IPS-11a (cell line): ENCODE results near the gene HOXC13.

ENCODE experiments used
- H3K4me3 ChIP-seq: one replicate; pipeline ENCODE4 v1.5.1; 2013; ENCODE audit warnings: low read depth, low read length, control low read depth

Gene HOXC13

DNA sequence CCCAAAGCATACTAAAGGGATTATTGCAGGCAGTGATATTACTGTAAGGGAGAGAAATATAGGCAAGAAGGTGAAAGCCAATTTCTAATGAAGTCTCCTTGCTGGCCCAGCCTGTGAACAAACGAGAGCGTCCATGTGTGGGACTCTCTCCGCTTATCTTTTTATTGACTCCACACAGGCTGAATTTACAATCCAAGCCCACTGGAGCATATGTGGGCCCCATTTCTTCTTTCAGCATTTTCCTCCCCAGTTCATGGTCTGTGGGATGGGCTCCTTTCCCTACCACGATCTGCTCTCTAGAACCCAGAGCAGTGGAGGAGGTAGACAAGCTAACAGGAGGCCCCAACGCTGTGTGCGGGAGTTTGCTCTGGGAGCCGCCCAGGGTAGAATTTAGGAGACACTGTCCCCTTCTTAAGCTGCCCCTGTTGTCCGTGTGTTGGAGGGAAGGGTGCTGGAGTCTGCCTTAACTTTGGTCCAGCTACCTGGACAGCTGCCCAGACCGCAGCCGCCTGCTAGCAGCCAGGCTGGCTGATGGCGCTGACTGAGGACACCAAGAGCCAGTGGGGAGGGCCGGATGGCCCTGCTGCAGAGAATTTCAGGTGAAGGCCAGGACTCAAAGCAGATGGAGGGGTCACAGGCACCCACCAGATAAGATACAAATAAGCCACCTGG is 31.1 kb downstream of the HOXC13 start:
- H3K4me3 ChIP-seq = no peak overlapping the region

GRCh38 chr12:53970451-53970850 is 31.8 kb downstream of the HOXC13 start:
- no peak overlapping the region for H3K4me3 ChIP-seq

DNA sequence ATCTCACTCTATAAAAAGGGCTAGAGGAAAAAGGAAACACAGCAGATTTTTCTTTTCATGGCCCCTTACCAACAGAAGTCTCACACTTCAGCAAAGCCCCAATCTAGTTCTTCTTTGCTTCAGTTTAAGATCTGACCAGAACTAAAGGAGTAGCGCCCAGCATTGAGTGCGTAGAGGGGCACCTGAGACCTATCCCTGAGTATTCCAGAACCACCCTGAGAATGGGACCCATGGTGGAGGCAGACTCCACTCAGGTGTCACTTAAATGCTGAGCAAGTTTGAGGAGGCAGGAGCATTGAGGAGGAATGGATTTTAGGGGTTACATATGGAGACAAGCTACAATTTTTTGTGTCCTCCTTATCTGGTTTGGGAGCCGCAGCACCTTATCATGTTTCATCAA is 32.5 kb downstream of the HOXC13 start:
- H3K4me3 ChIP-seq = no peak overlapping the region

- no peak overlapping the region for H3K4me3 ChIP-seq
Observed at GRCh38 chr12:53971686-53972085, 33.1 kb downstream of the HOXC13 start.

DNA sequence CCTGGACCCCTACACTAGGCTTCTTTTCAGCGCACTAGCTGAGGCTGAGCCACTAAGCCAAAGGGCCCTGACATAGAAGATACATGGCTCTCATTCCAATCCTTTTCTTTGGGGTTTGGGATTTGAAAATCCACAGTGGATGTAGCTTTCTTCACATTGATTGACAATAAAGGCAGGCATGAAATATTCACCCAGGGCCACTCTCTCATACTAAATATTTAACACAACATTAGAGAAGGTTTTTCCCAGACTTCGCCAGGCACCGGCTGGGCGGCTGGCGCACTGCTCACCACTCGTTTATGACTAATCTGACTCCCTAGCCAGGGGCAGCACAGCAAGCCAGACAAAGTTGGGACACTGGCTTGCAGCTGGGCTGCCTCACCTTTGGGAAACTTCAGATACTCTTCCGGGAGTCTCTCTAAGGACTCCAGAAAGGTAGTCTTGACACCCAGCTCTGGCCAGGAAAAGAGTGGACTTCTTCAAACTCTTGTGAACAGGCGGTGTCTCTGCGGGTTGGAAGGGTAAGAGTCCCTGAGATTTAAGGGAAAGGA is 33.6 kb downstream of the HOXC13 start:
- no peak overlapping the region for H3K4me3 ChIP-seq

GRCh38 chr12:53972722-53973235 is 34.1 kb downstream of the HOXC13 start, which contains the start of gene HOXC11:
TSS of gene HOXC11 (plus strand) at chr12:53973126. CDS start at chr12:53973242, 116 bp downstream.
- H3K4me3 ChIP-seq = no peak within 1 kb of the TSS

DNA sequence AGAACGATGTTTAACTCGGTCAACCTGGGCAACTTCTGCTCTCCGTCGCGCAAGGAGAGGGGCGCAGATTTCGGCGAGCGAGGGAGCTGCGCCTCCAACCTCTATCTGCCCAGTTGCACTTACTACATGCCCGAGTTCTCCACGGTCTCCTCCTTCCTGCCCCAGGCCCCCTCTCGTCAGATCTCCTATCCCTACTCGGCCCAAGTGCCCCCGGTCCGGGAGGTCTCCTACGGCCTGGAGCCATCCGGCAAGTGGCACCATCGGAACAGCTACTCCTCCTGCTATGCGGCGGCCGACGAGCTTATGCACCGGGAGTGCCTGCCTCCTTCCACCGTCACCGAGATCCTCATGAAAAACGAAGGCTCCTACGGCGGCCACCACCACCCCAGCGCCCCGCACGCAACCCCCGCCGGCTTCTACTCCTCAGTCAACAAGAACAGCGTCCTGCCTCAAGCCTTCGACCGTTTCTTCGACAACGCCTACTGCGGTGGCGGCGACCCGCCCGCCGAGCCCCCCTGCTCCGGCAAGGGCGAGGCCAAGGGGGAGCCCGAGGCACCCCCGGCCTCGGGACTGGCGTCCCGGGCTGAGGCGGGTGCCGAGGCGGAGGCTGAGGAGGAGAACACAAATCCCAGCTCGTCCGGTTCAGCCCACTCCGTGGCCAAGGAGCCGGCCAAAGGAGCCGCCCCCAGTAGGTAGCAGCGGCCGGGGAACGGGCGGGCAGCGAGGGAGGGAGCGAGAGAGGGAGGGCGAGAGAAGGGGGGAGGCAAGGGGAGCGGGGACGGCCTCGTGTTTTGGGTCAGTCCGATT is 34.8 kb downstream of the HOXC13 start:
- H3K4me3 ChIP-seq = no peak overlapping the region

- no peak within 1 kb of the TSS for H3K4me3 ChIP-seq
Observed at GRCh38 chr12:53974084-53975063, 35.7 kb downstream of the HOXC13 start, which contains the start of gene HOTAIR. TSS of gene HOTAIR (minus strand) at chr12:53974954.

GRCh38 chr12:53975064-53975471 is 36.4 kb downstream of the HOXC13 start:
- no peak overlapping the region for H3K4me3 ChIP-seq

- no peak overlapping the region for H3K4me3 ChIP-seq
Observed at GRCh38 chr12:53975479-53976152, 37.0 kb downstream of the HOXC13 start.

DNA sequence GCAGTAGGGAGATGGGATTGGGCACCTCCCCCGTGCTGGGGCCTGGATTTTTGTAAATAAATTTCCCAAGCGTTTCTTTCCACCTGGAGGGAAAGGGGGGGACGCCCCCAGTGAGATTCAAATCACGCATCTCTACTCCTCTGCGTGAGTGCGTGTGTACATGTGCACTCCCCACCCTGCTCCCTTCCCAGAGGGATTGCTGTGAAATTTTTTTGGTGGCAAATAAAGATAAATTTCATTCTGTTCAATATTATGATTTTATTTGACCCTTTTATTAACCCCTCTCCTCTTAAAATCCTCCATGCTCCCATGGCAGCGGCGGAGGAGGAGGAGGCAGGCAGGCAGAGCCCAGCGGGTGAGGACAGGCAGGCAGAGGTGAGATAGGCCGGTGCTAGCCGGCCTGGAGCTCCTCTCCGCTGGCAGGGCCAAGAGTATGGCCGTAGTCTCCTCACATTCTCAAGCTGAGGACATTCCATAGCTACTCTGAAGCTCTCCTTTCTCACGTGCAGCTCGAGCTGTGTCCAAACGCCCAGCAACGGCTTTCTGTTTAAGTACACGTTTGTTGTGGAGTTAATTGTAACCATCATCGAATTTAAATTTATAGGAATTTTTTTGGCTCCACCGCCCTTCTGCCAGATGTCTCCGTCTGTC is 37.7 kb downstream of the HOXC13 start:
- H3K4me3 ChIP-seq = no peak overlapping the region

- no peak overlapping the region for H3K4me3 ChIP-seq
Observed at GRCh38 chr12:53976823-53977595, 38.4 kb downstream of the HOXC13 start.

DNA sequence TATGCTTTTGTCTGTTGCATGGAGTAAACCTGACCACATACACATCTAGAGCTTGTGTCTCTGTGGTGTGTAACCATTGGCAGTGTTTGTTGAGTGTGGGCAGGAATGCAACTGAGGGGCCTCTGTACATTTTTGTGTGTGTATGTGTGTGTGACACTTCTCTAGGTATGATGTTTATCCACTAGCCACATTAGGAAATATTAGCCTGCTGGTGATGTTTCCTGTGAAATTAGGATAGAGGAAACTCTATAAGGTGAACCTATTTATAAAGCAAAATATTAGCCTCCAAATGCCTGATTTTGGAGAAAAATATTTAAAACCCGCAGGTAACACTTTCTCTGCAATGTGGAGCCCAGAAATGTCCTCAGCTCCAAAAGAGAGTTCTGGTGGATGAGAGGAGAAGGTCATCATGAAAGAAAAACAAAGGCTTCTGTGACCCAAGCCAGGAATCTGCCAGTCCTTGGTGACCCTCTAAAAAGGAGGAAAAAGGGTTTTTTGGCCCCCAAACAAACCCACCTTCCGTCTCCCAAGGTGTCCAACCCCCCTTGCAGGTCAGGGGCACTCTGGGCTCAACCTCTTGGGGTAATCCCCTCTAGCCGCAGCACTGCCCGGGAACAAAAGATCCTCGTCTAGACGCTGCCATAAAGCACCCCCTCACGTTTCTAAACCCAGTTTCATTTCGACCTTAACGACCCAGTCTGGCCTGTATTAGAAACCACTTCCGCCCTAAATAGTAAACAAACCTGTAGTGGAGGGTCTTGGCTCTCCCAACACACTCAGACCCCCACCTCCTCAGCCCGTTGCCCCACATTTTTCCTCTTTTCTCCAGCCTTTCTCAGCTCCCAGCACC is 39.2 kb downstream of the HOXC13 start:
- no peak overlapping the region for H3K4me3 ChIP-seq

GRCh38 chr12:53978477-53979356 is 40.1 kb downstream of the HOXC13 start:
- no peak overlapping the region for H3K4me3 ChIP-seq

GRCh38 chr12:53980104-53980801 is 41.6 kb downstream of the HOXC13 start:
- H3K4me3 ChIP-seq = no peak overlapping the region

DNA sequence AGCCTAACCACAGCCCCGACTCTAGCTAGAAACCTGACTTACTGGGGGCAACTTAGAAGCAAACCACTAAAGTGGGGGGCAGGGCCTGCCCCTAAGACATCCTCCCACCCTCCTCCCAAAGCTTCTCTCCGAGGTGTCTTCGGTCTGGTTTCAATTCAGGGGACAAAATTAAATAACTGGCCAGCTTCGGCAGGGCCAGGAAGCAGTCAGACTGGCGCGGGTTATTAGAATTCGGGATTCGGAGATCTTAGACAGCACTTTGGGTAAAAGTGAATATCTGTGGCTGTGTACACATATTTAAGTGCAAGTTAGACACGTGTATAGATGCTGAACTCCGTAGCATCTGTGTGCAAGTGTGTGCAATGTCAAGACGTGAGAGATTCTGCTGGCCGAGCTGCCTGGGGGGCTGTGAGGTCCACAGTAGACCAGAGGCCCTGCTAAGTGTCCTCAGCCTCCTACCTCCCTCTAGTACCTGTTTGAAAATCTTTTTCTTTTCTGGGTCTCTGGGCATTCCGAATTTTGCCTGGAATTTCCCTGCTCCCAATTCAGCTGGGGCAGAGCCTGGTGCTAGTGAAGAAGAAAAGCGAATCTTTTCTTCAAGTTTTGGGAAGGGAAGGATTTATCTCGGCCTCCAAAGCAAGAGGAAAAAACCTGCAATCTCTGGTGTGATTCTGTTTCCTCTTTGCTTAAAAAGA is 42.3 kb downstream of the HOXC13 start:
- H3K4me3 ChIP-seq = no peak overlapping the region
